Suprapubic skin (tissue), 4 donors: ENCODE results near the gene PLXDC2.

ENCODE experiments used
- CTCF ChIP-seq, 2 donors: fragments of 200-600 bp in 1 of 2; fragments of 450-650 bp in 1 of 2; sonication (generic) in 1 of 2; IDR thresholded peaks; one replicate each; pipeline ENCODE4 v1.5.1; 2016 to 2019; ENCODE audit warnings: antibody characterized with exemption in 2 of 2, mild to moderate bottlenecking in 1 of 2, moderate library complexity in 1 of 2
- EP300 ChIP-seq: sonication (generic); formaldehyde crosslinking; IDR thresholded peaks from one replicate; pipeline ENCODE4 v1.6.1; 2017; ENCODE audit warnings: antibody characterized with exemption
- POLR2A ChIP-seq, 2 donors: fragments of 450-650 bp; IDR thresholded peaks; one replicate each; pipeline ENCODE4 v1.6.1; 2017; ENCODE audit warnings: antibody characterized with exemption in 2 of 2, mild to moderate bottlenecking in 2 of 2, moderate library complexity in 2 of 2
- POLR2AphosphoS5 ChIP-seq, 3 donors: sonication (generic); formaldehyde crosslinking; IDR thresholded peaks; one replicate each; pipeline ENCODE4 v1.6.1; 2017; ENCODE audit warnings: antibody characterized with exemption in 3 of 3

GRCh38 chr10:20147684-20148083 is 331.5 kb downstream of the PLXDC2 start:
- TF ChIP-seq CTCF (IDR thresholded peaks at IDR 0.05) = no peak
- TF ChIP-seq POLR2AphosphoS5 (IDR thresholded peaks at IDR 0.05) = no peak
- TF ChIP-seq EP300 = no peak
- TF ChIP-seq POLR2A (IDR thresholded peaks at IDR 0.05) = no peak
